ENCODE data around the gene CCDC88C.

The CCDC88C gene

DNA sequence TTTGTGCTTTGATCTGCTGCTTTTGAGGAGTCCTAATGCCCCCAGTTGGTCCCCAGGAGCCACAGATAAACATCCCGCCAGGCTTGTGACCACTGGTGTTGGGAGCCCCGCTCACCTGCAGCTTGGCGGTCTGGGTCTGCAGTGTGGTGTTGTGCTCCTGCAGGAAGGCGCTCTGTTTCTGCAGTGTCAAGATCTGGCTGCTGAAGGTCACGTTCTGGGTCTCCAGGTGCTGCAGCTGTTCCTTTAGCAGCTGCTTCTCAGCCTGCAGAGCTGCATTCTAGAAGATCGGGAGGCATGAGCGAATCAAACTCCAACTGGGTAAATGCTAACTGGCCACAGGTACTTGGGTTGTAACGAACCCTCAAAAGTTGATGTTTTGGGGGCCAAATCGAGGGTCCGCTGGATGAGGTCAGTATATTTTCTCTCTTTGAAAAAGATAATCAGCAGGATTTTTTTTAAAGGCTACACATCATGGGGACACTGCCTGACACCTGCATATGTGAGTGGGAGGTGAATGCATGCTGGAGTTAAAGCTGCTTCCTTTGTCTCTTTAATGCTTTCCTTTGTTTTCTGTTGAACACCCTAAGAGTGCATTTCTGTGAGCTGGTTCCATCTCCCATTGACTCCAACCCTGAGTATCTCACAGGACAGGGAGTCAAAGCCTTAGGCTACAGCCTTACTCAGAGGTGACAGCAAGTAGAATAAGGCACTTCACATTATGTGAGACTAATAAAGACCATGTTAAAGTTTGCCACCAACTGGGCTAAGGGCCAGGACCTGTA lies 111.8 kb downstream of the CCDC88C start:
- DNase-seq: no peak

DNA sequence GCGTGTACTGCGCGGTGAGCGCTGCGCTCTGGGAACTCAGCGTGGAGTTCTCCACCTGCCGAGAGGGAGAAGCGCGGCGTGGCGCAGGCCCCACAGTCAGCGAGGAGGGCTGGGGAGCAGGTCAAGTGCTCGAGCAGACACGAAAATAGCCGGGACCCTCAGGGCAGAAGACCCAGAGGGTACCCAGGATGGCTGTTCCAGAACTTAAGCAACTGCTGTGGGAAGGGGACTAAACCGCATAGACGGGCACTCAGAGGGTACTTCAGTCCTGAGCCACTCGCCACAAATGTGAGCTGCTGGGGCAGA lies 113.7 kb downstream of the CCDC88C start:
- DNase-seq: no peak

DNA sequence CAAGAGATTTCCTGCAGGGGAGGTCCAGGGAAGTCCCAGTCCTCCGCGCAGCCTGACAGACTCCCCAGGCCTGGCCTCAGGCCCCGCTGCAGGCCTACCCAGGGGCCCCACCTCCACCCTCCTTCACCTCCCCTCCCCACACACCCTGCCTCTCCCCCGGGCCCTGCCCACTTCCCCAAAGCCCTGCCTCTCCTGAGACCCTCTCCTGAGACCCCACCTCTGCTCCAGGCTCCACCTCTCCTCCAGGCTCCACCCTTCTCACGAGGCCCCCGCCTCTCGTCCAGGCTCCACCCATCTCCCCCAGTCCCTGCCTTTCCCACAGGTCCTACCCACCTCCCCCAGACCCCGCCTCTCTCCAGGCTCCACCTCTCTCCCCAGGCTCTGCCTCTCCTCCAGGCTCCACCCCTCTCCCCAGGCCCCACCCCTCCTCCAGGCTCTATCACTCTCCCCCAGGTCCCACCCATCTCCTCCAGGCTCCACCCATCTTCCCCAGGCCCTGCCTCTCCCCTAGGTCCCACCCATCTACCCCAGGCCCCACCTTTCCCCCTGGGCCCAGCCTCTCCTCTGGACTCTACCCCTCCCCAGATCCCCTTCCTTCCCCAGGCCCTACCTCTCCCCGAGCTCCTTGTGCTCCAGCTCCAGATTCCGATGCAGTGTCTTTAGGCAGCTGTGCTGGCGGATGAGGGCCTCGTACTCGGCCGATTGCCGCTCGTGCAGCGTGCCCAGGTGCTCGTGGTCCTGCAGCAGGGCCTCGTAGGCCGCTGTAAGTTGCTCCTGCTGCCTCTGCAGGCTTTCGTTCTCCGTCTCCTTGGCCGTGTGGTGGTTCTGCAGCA lies 114.3 kb downstream of the CCDC88C start:
- DNase-seq: no peak

DNA sequence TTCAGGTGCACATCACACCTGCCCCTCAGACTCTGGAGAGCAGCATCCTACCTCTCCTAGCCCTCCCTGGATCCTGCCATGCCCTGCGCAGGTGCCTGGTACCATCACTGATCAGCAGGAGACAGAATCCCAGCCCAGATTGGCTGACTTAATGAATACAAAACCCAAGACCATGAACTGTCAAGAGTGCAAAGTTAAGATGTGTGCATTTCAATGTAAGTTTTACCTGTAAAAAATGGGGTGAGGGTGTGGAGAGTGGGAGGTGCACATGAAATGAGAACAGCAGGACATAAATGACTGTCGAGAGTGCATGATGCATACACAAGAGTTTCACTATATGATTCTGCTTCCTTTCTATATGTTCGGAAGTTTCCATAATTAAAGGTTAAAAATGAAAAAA lies 115.2 kb downstream of the CCDC88C start:
- DNase-seq: no peak

DNA sequence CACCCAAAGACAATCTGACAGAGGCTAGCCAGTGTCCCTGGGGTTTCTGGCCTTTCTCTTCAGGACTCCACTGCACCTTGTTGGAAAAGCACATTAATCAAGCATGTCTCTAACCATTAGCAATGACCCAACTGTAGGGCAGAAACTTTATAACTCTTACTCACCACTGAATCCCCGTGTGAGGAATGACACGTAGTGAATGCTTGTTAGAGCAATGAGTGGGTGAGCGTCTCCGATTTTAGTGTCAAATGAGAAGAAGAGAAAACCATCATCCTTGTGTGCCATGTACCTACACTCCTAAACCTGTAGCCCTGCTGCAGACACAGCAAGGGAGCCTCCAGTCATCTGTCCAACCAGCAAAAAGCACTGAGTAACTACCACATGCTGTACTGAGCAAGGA lies 116.7 kb downstream of the CCDC88C start:
- no peak for DNase-seq

DNA sequence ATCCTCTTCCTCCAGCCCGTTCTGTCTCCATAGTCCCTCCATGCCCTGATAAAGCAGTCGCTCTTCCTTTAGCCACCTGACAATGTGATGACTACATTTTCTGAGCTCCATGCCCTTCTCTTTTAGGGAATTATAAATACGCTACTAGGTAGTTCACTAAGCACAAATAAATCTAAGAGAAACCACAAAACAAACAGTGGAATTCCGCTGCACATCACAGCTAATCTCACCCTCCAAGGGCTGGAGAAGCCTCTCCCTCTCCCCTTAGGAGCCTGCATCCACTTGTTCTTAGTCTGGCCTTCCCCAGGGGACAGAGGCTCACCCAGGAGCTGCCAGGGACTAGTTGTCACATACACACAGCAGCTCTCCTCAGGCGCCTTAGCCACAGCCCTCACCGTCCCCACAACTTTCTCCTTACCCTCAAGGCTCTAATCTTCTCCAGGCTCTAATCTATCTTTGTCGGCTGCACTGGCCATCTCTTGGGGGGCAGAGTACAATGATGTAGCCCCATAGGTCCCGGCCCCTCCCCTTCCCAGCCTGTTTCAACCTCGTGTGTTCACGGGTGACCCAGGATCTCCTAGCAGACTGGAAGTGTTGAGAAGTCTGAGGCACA lies 117.2 kb downstream of the CCDC88C start:
- DNase-seq: peak; percentile 59

DNA sequence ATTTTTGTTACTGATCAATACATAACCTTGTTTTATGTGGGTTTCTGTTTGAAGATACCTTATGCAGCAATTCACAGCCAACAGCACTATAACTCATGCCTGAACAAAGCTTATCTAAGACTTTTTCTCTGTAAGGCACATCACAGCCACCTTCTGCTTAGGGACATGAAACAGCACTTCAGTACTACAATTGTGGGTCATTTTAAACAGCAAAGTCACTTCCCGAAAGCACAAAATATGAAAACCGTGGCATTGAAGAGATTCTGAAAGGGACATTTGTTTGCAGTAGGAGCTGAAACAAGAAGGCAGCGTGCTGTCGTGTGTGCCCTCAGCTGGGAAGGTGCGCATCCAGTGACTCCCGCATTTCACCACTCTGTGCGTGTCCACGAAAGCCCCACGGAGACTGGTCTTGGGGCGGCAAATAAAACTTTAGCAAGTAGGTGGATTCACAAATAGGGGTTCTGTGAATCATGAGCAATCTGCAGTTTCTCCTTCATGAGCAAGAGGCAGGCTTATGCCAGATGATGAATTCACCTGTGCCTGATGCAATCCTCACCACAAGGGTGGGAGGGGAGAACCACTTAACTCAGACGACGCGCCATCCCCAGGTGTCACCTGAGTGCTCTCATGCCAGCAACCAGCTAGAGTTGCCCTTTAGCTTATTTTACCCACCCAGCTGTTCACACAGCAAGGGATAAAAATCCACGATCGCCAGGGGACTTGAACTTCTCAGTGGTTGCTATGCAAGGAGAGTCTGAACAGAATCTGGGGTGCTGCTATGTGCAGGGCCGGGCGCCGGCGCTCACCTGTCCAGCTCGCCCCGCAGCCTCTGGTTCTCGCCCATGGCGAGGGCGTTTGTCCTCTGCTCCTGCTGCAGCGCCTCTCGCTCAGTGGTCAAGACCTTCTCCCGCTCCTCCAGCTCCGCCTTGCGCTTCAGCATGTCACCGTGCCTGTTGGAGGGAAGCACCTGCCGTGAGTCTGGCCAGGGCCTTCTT lies 118.2 kb downstream of the CCDC88C start:
- peak; percentile 98 for DNase-seq

DNA sequence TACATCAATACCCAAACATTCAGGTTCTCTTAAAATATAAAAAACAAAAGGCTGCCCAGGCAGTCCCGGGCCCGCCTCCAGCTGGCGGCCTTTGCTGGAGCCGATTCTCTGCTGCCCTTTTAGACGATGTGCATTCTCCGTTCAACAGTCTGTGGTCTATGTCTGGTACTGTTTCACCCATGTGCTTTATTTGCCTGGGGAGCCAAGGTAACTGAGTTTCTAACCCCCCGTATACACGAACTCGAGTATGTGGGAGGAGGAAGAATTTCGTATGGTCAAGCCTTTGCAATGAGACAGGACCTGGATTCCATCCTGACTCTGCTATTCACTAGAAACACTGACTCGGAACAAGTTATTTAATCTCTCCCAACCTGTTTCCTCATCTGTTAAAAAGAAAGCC lies 119.0 kb downstream of the CCDC88C start:
- DNase-seq: no peak

DNA sequence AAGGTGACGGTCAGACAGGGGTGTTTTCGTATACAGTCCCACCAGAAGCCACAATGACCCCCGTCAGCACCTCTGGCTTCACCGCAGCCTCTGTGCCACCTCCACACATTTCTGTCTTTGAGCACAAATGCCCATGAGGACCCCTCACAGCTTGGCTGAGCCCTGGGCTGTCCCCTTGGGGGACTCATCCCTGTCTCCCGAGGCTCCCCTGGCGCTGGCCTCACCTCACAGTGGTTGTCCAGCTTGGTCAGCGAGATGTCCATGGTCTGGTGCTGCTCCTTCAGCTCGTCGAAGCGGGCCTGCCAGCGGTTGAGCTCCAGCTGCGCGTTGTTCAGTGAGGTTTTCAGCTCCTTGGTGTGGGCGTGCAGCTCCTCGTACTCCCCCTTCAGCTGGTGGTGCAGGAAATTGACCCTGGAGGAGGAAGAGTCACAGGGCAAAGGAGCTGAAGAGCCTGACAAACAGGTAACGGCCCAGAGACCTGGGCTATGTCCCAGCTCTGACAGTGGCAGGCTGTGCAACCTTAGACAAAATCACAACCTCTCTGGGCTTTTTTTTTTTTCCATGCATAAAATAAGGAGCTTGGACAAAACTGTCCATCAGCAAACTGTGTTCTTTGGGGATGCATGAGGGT lies 120.4 kb downstream of the CCDC88C start:
- DNase-seq: no peak

DNA sequence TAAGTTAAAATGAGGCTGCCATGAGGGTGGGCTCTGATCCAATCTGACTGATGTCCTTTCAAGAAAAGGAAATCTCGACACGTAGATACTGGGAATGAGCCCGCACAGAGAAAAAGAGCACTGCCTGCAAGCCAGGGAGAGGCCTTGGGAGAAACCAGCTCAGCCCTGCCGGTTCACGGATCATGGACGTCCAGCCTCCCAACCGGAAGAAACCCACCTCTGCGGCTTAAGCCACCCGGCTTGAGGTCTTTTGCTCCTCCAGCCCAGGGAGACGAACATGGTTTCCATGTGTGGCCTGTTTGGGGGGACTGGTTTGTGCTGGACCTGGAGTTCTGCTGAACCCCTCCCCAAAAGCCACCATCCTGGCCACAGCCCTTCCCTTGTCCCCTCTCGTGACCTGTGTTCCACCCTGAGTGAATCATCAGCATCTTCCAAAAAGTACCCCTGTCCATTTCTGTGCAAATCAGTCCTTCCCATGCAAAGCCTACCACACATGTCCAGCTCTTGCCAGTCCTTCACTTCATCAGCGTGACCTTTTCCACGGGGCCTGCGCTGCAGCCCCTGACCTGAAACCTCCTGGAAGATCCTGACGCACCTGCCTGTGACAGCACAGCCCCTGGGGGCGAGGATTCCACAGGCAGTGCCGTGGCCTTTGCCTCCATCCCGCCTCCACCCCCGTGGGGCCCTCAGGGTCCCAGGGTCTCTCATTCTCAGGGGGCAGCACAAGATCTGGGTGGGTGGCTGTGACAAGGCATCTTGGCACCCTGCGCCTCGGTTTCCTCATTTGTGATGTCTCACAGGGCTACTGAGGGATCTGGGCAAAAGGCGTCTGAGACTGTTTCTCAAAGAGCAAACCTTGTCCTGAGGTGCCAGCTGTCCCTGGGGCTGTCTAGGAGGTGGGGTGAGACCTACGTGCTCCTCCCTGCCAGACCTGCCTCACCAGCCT lies 121.5 kb downstream of the CCDC88C start:
- no peak for DNase-seq

DNA sequence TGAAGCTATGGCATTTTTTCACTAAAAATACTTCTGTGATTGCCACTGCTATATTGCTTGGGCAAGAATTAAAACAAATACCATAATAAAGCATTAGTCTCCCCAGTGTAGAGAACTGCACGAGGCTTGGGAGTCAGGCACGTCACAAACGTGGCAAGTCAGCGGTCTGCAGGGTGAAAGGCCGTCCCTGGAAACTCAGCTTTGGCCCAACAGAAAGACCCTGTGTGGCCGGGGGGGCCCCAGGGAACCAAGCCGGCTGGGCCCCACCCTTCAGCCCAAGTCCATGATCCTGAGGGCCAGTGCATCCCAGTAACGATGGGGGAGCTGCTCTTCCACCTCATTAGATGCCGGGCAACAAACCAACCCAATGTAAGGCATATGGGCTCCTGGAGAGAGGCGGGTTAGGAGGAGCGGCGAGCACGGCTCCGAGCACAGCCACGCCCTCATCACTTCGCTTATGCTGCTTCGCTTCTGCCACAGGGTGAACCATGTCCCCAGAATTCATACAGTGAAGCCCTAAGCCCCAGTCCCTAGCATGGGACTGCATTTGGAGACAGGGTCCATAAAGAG lies 122.3 kb downstream of the CCDC88C start:
- no peak for DNase-seq

DNA sequence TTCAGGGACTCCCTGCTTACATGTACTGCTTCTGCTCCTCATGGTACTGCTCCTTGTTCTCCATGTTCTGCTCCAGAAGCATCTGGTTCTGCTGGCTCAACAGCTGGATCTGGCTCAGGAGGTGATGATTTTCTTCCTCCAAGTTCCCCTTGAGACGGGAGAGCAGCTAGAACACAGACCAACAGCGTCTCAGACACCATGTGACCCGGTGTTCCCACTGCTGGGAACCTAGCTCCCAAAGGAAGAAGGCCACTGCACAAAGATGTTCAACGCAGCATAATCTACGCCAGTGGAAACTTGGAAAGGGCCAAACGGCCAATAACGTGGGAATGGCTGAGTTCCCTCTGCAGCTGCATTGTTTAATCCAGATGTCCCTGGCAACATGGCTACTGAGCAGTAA lies 123.5 kb downstream of the CCDC88C start:
- DNase-seq: no peak

DNA sequence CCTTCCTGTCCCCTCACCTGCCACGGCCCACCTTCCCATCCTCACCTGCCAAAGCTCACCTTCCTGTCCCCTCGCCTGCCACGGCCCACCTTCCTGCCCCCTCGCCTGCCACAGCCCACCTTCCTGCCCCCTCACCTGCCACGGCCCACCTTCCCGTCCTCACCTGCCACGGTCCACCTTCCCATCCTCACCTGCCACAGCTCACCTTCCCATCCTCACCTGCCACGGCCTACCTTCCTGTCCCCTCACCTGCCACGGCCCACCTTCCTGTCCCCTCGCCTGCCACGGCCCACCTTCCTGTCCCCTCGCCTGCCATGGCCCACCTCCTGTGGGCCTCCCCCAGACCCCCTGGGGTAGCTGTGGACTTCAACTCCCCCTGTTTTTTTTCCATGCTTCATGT lies 124.3 kb downstream of the CCDC88C start:
- DNase-seq: no peak

DNA sequence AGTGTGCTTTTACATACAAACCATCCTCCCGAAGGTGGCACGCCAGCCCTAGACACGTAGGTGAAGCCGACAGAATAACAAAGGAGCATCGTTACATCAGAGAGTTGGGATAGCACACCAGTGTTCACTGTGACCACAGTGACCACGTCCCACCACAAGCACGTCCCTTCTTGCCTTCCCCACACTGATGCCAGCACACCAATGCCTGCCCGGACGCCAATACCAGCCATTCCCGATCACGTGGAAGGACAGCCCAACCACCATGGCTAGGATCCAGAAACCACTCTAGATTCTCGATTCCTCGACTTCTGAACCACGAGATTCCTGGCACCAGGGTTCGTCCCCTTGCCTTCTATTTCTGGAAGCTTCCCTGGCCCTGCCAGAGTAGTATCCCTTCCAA lies 125.1 kb downstream of the CCDC88C start:
- DNase-seq: no peak

DNA sequence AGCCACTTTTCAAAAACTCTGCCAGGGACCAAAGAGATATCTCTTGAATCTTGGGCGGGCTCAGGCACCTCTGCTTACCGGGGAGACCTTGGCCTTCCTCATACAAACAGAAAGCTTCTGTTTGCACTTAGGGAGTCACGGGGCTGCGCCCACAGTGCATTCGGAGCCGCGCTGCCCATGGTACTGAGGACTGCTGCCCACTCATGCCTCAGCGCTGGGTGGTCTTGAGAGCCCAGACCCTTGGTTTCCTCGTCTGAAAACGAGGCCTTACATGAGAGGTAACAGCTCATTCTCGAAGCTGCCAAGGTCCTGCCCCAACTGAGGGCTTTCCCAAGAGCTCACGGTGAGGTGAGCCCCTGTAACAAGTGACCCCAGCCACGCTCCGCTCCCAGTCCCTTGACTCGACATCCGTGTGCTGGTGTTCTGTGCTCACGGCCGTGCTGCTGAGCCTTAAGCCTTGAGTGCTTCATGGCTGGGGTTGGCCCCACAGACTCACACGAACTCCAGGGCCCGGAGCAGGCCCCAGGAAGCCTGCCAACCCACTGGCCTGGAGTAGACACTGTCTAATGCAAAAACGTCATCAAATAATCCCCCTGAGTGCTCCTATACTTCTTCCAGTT lies 125.7 kb downstream of the CCDC88C start:
- DNase-seq: no peak

DNA sequence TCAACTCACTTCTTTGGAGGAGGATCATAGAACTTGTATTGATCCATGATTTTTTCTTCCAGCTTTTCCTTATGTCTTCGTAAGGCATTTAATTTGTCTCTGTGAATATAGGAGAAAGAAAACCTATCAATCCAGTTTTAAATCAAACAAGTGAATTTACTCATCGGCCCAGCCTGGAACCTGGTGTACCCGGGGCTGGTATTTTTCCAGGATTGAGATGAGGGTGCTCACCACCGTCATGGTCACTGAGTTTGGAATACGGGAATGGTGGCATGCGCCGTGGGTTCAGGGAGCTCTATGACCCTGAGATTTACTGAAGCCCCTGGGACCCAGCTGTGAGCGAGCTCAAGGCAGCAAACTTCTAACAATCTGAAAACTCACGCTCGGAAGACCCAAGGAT lies 126.6 kb downstream of the CCDC88C start:
- DNase-seq: no peak

DNA sequence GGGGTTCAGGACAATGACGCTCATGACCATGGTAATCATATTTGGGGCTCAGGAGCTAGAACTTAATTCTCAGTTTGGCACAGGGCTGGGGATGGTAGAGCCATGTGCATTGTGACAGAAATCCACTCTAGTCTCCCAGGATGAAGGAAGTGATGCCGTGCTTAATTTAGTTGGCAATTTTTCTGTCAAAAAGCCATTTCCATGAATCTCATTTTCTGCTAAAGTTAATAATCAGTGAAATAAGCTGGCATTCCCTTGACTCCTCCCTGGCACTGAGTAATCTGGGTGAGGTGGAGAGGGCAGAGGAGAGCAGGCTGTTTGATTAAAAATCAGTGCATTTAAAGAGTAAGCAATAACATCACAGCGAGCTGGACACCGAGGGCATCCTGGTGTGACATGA lies 128.2 kb downstream of the CCDC88C start:
- DNase-seq: no peak

DNA sequence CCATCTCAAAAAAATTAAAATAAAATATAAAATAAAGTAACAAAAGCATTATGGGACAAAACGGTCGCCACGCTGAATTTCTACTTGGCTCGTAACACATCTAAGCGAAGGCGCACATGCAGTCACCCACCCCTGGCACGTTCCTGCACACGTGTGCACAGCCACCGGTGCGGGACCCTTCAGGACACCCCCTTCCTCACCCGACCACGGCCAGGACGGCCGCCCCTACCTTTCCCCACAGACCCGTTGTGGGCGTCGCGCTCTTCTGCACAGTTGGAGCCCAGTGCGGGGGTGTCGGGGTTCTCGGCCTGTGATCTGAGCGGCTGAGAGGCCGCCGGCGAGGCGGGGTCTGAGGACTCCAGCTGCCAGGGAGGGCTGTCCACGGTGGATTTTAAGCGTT lies 128.7 kb downstream of the CCDC88C start:
- DNase-seq: no peak

DNA sequence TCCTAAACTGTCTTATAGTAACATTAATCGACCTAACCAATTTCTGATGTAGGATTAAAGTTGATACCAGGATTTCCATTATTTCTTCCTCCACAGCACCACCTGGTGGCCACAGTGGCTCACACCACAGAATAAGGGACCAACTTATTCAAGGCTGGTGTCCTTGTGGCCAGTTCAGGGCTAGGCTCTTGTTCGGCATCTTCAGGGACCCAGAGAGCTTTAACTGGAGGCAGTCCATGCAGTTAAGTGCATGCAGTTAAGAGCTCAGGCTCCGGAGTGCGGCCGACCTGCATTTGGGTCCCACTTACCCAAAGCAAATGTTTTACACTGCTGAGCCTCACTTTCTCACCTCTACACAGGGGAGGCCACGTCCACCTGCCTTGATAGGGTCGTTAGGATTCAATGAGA lies 131.1 kb downstream of the CCDC88C start:
- DNase-seq: peak; percentile 89

All from DMS79 treated with DMSO at 0.1 percent for 48 hours (cell line).